Smooth muscle cell (in vitro differentiated cells): Measurements from ENCODE around the gene TRIO. TPM values are rescaled to one million over a fixed set of nuclear protein-coding genes. Genes with fewer than 3 reads are reported as not detected.
"Not testable (repeated sequence)": the region's sequence is repeated elsewhere in the genome, so short reads cannot be mapped to it uniquely, and the experiment has no call there.

Source experiments
- DNase-seq: peaks from one replicate; lab custom pipeline; 2025; ENCODE audit not compliant: unreplicated experiment; lab: John Stamatoyannopoulos, UW
- H2AFZ ChIP-seq: fragments of 200-600 bp; sonication (generic); 2 replicates; pipeline ENCODE4 v1.6.0; 2016; ENCODE audit warnings: antibody characterized with exemption, low read depth, mild to moderate bottlenecking
- H3F3A ChIP-seq: fragments of 200-600 bp; sonication (generic); 2 replicates; pipeline ENCODE4 v1.6.0; 2017; ENCODE audit warnings: antibody characterized with exemption, low read depth
- H3K27ac ChIP-seq: fragments of 200-600 bp; sonication (generic); 2 replicates; pipeline ENCODE4 v1.5.1; 2016; ENCODE audit warnings: low read depth, mild to moderate bottlenecking
- H3K27me3 ChIP-seq: fragments of 200-600 bp; sonication (generic); 2 replicates; pipeline ENCODE4 v1.6.1; 2016; ENCODE audit warnings: low read depth, mild to moderate bottlenecking
- H3K36me3 ChIP-seq: fragments of 200-600 bp; sonication (generic); 2 replicates; pipeline ENCODE4 v1.5.1; 2016; ENCODE audit warnings: low read depth
- H3K4me1 ChIP-seq: fragments of 200-600 bp; sonication (generic); 2 replicates; pipeline ENCODE4 v1.5.1; 2016; ENCODE audit warnings: low read depth
- H3K4me2 ChIP-seq: fragments of 200-600 bp; sonication (generic); 2 replicates; pipeline ENCODE4 v1.6.0; 2016; ENCODE audit warnings: mild to moderate bottlenecking
- H3K4me3 ChIP-seq: fragments of 200-600 bp; sonication (generic); 2 replicates; pipeline ENCODE4 v1.5.1; 2016; ENCODE audit warnings: mild to moderate bottlenecking
- H3K79me2 ChIP-seq: fragments of 200-600 bp; sonication (generic); 2 replicates; pipeline ENCODE4 v1.6.0; 2016; ENCODE audit warnings: low read depth, mild to moderate bottlenecking
- H3K9ac ChIP-seq: fragments of 200-600 bp; sonication (generic); 2 replicates; pipeline ENCODE4 v1.6.0; 2016; ENCODE audit warnings: low read depth
- H3K9me3 ChIP-seq: fragments of 200-600 bp; sonication (generic); replicated peaks from 2 replicates; pipeline ENCODE4 v1.5.1; 2016; ENCODE audit warnings: low read depth
- H4K20me1 ChIP-seq: fragments of 200-600 bp; sonication (generic); 2 replicates; pipeline ENCODE4 v1.6.0; 2016; ENCODE audit warnings: low read depth
- CTCF ChIP-seq: fragments of 200-600 bp; sonication (generic); IDR thresholded peaks from 2 replicates; pipeline ENCODE4 v1.5.1; 2017; ENCODE audit warnings: borderline replicate concordance, mild to moderate bottlenecking, antibody characterized with exemption; ENCODE audit not compliant: insufficient read depth, poor library complexity, severe bottlenecking
- WGBS: methylation state at CpG from one replicate; pipeline ENCODE4 v1.1.7; 2016; ENCODE audit warnings: low lambda C conversion rate; 5-methylcytosine and 5-hydroxymethylcytosine counted together
- polyA plus RNA-seq: library from polyadenylated mRNA; unstranded; fragments of >200 nt; fragmentation: Nextera tagmentation; extraction: Ambion mirVana; gene quantifications from 2 replicates; pipeline ENCODE4 v1.2.1, GENCODE V29; 2016
- total RNA-seq: library from RNA; depleted of rRNA; stranded (reverse); fragments of >200 nt; gene quantifications from 2 replicates; pipeline ENCODE4 v1.2.3, GENCODE V29; 2014

TRIO gene
- total and polyA plus RNA-seq, 2 experiments from 2014 or later, result 10.2 to 118 TPM

DNA sequence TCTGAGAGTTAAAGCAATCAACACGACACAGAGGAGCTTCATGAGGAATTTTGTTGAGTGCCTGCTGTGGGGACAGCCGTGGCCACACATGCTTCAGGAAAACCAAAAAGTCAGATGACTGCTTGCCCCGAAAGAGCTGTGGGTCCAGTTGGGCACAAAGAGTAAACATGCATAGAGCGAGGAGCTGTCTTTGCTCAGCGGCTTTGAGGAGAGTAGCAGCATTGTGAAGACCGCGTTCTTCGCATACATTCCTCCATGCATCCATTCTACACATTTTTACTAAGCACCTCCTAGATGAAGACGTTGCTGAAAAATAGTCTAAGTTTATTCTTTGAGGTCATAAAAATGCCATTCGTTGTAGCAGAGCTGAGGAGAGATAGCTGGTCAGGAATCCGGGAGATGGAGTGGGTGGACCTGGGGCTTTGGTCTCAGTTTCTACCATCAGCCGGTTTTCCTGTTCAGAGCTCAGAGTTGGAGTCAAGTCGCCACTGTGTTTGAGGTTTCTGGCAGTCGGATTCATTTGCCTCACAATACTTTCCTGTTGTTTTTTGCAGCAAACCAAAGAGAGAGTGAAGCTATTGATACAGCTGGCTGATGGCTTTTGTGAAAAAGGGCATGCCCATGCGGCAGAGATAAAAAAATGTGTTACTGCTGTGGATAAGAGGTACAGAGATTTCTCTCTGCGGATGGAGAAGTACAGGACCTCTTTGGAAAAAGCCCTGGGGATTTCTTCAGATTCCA is 243.9 kb downstream of the TRIO start:
- H3K4me2 ChIP-seq, result peak overlapping the region; percentile 10
- H3K36me3 ChIP-seq, result peaks cover 34% of the 10 kb centered on the region
- peaks cover 35% of the 10 kb centered on the region for H4K20me1 ChIP-seq
- no peaks in the 10 kb centered on the region for H3K9me3 ChIP-seq
- no peaks in the 10 kb centered on the region for H3K27me3 ChIP-seq
- WGBS, result 63% methylated on average over 16 of the region's 16 CpGs
- H2AFZ ChIP-seq, result no peak overlapping the region
- H3K4me1 ChIP-seq, result peaks cover 13% of the 10 kb centered on the region
- no peak for TF ChIP-seq CTCF
- DNase-seq, result no peak
- H3K9ac ChIP-seq, result no peak overlapping the region
- H3F3A ChIP-seq, result peaks cover 3% of the 10 kb centered on the region
- H3K79me2 ChIP-seq, result no peaks in the 10 kb centered on the region
- H3K4me3 ChIP-seq, result no peak overlapping the region
- peak overlapping the region; percentile 44 for H3K27ac ChIP-seq

GRCh38 chr5:14388741-14389140 is 245.6 kb downstream of the TRIO start:
- DNase-seq, result no peak
- Histone ChIP-seq H2AFZ (no peak overlapping the region), H3K27me3 (no peaks in the 10 kb centered on the region), H4K20me1 (peaks cover 30% of the 10 kb centered on the region), H3K9me3 (no peaks in the 10 kb centered on the region), H3K4me3 (no peak overlapping the region), H3K9ac (no peak overlapping the region), H3K36me3 (peaks cover 37% of the 10 kb centered on the region), H3K27ac (no peak overlapping the region), H3K4me2 (no peak overlapping the region), H3K79me2 (no peaks in the 10 kb centered on the region), H3K4me1 (peaks cover 13% of the 10 kb centered on the region), H3F3A (peaks cover 3% of the 10 kb centered on the region)
- 100% methylated on average over 1 of the region's 1 CpG for WGBS
- no peak for TF ChIP-seq CTCF

- H3K4me1 ChIP-seq, H3K4me3 ChIP-seq, H3K27ac ChIP-seq, H2AFZ ChIP-seq, DNase-seq, H3K9ac ChIP-seq, H3K27me3 ChIP-seq, H3K4me2 ChIP-seq, H3K9me3 ChIP-seq, H4K20me1 ChIP-seq, H3K79me2 ChIP-seq: not testable (repeated sequence)
- 99% methylated on average over 10 of the region's 10 CpGs for WGBS
- Histone ChIP-seq H3F3A (peaks cover 12% of the 10 kb centered on the region), H3K36me3 (peaks cover 42% of the 10 kb centered on the region)
Observed at GRCh38 chr5:14392552-14392951, 249.4 kb downstream of the TRIO start.

DNA sequence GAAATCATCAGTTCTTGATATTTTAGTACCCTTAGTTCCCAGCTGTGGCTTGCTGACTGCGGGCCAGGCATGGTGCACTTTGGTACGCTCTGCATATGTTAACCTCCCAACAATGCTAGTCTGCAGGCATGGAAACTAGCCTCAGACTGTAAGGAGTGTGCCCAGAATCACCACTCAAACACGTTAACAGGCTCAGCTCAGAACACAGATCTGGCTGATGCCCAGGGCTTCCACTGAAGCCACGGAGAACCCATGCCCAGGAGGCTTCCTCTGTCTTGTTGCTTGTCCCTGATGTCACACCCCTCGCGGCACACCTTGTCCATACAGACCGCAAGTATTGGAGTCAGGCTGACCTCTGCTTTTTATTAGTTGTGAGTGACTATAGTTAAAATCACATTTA is 251.2 kb downstream of the TRIO start:
- Histone ChIP-seq H3K36me3 (peaks cover 33% of the 10 kb centered on the region), H3K4me3 (no peak overlapping the region), H3K9ac (no peak overlapping the region), H4K20me1 (peaks cover 11% of the 10 kb centered on the region), H3K27me3 (no peaks in the 10 kb centered on the region), H3K9me3 (no peaks in the 10 kb centered on the region), H2AFZ (no peak overlapping the region), H3K4me1 (no peaks in the 10 kb centered on the region), H3K79me2 (no peaks in the 10 kb centered on the region), H3K4me2 (no peak overlapping the region), H3F3A (peaks cover 13% of the 10 kb centered on the region), H3K27ac (no peak overlapping the region)
- 92% methylated on average over 7 of the region's 7 CpGs for WGBS
- no peak for TF ChIP-seq CTCF
- no peak for DNase-seq
